WTC11 (cell line): Measurements from ENCODE around the gene GGACT. TPM values are rescaled to one million over a fixed set of nuclear protein-coding genes. Genes with fewer than 3 reads are reported as not detected.

ENCODE experiments used
- ATAC-seq: fragments of 200-7000 bp; cut with Tn5 transposase; 2 replicates; pipeline ENCODE4 v1.10.0; 2021; ENCODE audit warnings: mild to moderate bottlenecking, moderate library complexity
- CTCF ChIA-PET: fragments of 300-600 bp; sonication (Branson Sonifier 250); formaldehyde crosslinking; loops from one replicate; lab custom pipeline; 2021; ENCODE audit warnings: antibody characterized with exemption; lab: Charles Lee
- POLR2A ChIA-PET: fragments of 350-600 bp; sonication (Branson Sonifier 250); formaldehyde crosslinking; loops from one replicate; lab custom pipeline; 2021; ENCODE audit warnings: antibody characterized with exemption; lab: Charles Lee
- DNase-seq: peaks from one replicate; pipeline ENCODE4 v3.0.0; 2021; ENCODE audit warnings: low spot score
- H3K27ac Mint-ChIP-seq: 2 replicates; pipeline ENCODE4 v1.8.0; 2021; ENCODE audit warnings: mixed read lengths
- H3K27me3 Mint-ChIP-seq: 2 replicates; pipeline ENCODE4 v1.8.0; 2021; ENCODE audit warnings: low read depth, mild to moderate bottlenecking, moderate library complexity, mixed read lengths
- H3K36me3 Mint-ChIP-seq: 2 replicates; pipeline ENCODE4 v1.8.0; 2021; ENCODE audit warnings: mixed read lengths
- H3K4me1 Mint-ChIP-seq: 2 replicates; pipeline ENCODE4 v1.8.0; 2022; ENCODE audit warnings: mixed read lengths
- H3K4me3 Mint-ChIP-seq: 2 replicates; pipeline ENCODE4 v1.8.0; 2021; ENCODE audit warnings: mild to moderate bottlenecking, moderate library complexity, mixed read lengths
- H3K9me3 Mint-ChIP-seq: 2 replicates; pipeline ENCODE4 v1.8.0; 2021; ENCODE audit warnings: mixed read lengths
- ARID4B ChIP-seq: sonication (generic); formaldehyde crosslinking; IDR thresholded peaks from 2 replicates; pipeline ENCODE4 v1.8.0; 2023; ENCODE audit warnings: missing genetic modification reagents, mild to moderate bottlenecking, borderline replicate concordance
- ATF3 ChIP-seq: sonication (generic); formaldehyde crosslinking; conservative IDR thresholded peaks from 2 replicates; pipeline ENCODE4 v1.8.1; 2022; ENCODE audit warnings: mild to moderate bottlenecking, missing genetic modification reagents
- CBFB ChIP-seq: sonication (generic); formaldehyde crosslinking; IDR thresholded peaks from 2 replicates; pipeline ENCODE4 v1.8.1; 2022; ENCODE audit warnings: mild to moderate bottlenecking, low read depth, missing genetic modification reagents
- CTCF ChIP-seq: fragments of 200-600 bp; IDR thresholded peaks from 2 replicates; pipeline ENCODE4 v1.8.0; 2022; ENCODE audit warnings: antibody characterized with exemption
- E2F5 ChIP-seq: sonication (generic); formaldehyde crosslinking; IDR thresholded peaks from 2 replicates; pipeline ENCODE4 v1.8.1; 2022; ENCODE audit warnings: mild to moderate bottlenecking, moderate library complexity, missing genetic modification reagents
- EMX1 ChIP-seq: fragments of 250-450 bp; sonication (Bioruptor Pico); IDR thresholded peaks from 2 replicates; pipeline ENCODE4 v1.8.0; 2021; ENCODE audit warnings: mild to moderate bottlenecking
- ETV6 ChIP-seq: sonication (generic); formaldehyde crosslinking; IDR thresholded peaks from 2 replicates; pipeline ENCODE4 v1.8.1; 2022; ENCODE audit warnings: mild to moderate bottlenecking, missing genetic modification reagents
- FOXJ3 ChIP-seq: sonication (generic); formaldehyde crosslinking; IDR thresholded peaks from 2 replicates; pipeline ENCODE4 v1.9.0; 2021; ENCODE audit warnings: missing genetic modification reagents, mild to moderate bottlenecking, borderline replicate concordance
- GABPB1 ChIP-seq: sonication (generic); formaldehyde crosslinking; IDR thresholded peaks from 2 replicates; pipeline ENCODE4 v1.8.1; 2023; ENCODE audit warnings: mild to moderate bottlenecking, missing genetic modification reagents
- HMGA2 ChIP-seq: fragments of 250-450 bp; sonication (Bioruptor Pico); IDR thresholded peaks from 2 replicates; pipeline ENCODE4 v1.4.0; 2021; ENCODE audit warnings: mild to moderate bottlenecking, moderate library complexity
- HMGXB4 ChIP-seq: sonication (generic); formaldehyde crosslinking; IDR thresholded peaks from 2 replicates; pipeline ENCODE4 v1.8.1; 2023; ENCODE audit warnings: mild to moderate bottlenecking, moderate library complexity, missing genetic modification reagents
- JAZF1 ChIP-seq: fragments of 250-450 bp; sonication (Bioruptor Pico); IDR thresholded peaks from 2 replicates; pipeline ENCODE4 v1.9.0; 2021; ENCODE audit warnings: moderate library complexity, mild to moderate bottlenecking, inconsistent platforms
- NR1H2 ChIP-seq: sonication (generic); formaldehyde crosslinking; IDR thresholded peaks from 2 replicates; pipeline ENCODE4 v1.9.0; 2021; ENCODE audit warnings: mild to moderate bottlenecking, moderate library complexity, missing genetic modification reagents
- SP1 ChIP-seq: sonication (generic); formaldehyde crosslinking; conservative IDR thresholded peaks from 2 replicates; pipeline ENCODE4 v1.8.1; 2022; ENCODE audit warnings: missing genetic modification reagents
- ZNF281 ChIP-seq: sonication (generic); formaldehyde crosslinking; IDR thresholded peaks from 2 replicates; pipeline ENCODE4 v1.8.0; 2023; ENCODE audit warnings: mild to moderate bottlenecking, missing genetic modification reagents
- ZNF416 ChIP-seq: fragments of 250-450 bp; sonication (Bioruptor Pico); IDR thresholded peaks from 2 replicates; pipeline ENCODE4 v1.9.0; 2021; ENCODE audit warnings: mild to moderate bottlenecking, inconsistent platforms
- ZNF671 ChIP-seq: fragments of 250-450 bp; sonication (Bioruptor Pico); IDR thresholded peaks from 2 replicates; pipeline ENCODE4 v1.8.0; 2021; ENCODE audit warnings: mild to moderate bottlenecking
- total RNA-seq: library from RNA; stranded (reverse); gene quantifications from 3 replicates; pipeline ENCODE4 v1.2.3, GENCODE V29; 2021

GGACT gene
- total RNA-seq, 1 experiment from 2014 or later: 2.4 TPM

GRCh38 chr13:100519626-100520025 is 69.0 kb downstream of the GGACT start:
- DNase-seq (no peak), ATAC-seq (no peak)
- no peak for TF ChIP-seq ETV6 (CRISPR knock-in tag)
- TF ChIP-seq ATF3 (CRISPR knock-in tag): no peak
- no peak for TF ChIP-seq ARID4B
- no peak for TF ChIP-seq CBFB (CRISPR knock-in tag)
- TF ChIP-seq HMGA2 (CRISPR knock-in tag): no peak
- TF ChIP-seq E2F5 (CRISPR knock-in tag): no peak
- no peak for TF ChIP-seq ZNF671 (CRISPR knock-in tag)
- no peak for TF ChIP-seq EMX1
- no peak for TF ChIP-seq ZNF416 (CRISPR knock-in tag)
- no peak for TF ChIP-seq CTCF
- TF ChIP-seq NR1H2 (CRISPR knock-in tag): no peak
- no peak for TF ChIP-seq HMGXB4
- TF ChIP-seq GABPB1 (CRISPR knock-in tag): no peak
- no peak for TF ChIP-seq ZNF281 (CRISPR knock-in tag)
- TF ChIP-seq SP1 (CRISPR knock-in tag): no peak
- no peak for TF ChIP-seq FOXJ3 (CRISPR knock-in tag)
- no peak for TF ChIP-seq JAZF1 (CRISPR knock-in tag)
- ChIA-PET POLR2A (no interaction called here), CTCF (no interaction called here)
- H3K4me1 Mint-ChIP-seq: peaks cover 69% of the 10 kb centered on the region
- no peaks in the 10 kb centered on the region for H3K36me3 Mint-ChIP-seq
- H3K27me3 Mint-ChIP-seq: no peaks in the 10 kb centered on the region
- no peak overlapping the region for H3K4me3 Mint-ChIP-seq
- no peaks in the 10 kb centered on the region for H3K9me3 Mint-ChIP-seq
- H3K27ac Mint-ChIP-seq: no peak overlapping the region
